Limb (tissue), 2 donors: Measurements from ENCODE around the gene PRMT2.

ENCODE experiments used
- DNase-seq, 2 donors: peaks; one replicate each; pipeline ENCODE4 v3.0.0-alpha.2; 2016; ENCODE audit errors: extremely low spot score in 2 of 2

Gene PRMT2

DNA sequence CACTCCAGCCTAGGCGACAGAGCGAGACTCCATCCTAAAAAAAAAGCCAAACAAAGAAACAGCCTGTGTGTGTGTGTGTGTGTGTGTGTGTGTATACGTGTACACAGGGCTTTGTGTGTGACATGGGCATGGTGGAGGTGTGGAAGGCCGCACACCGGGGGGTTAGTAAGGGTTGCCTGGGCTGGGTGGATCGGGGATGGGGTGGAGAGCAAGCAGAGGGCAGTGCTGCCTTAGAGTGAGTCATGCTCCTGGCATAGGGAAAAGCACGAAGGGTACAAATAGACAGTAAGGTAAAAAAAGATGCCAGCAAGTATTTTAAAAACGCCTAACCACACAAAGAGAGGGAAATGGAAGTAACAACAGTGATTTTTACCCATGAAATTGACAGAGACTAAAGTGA, 6.2 kb downstream of the PRMT2 start:
- DNase-seq = no peak

GRCh38 chr21:46643379-46644177, 8.1 kb downstream of the PRMT2 start:
- DNase-seq = no peak

- no peak for DNase-seq
Measured at GRCh38 chr21:46645840-46646239, 10.4 kb downstream of the PRMT2 start.

DNA sequence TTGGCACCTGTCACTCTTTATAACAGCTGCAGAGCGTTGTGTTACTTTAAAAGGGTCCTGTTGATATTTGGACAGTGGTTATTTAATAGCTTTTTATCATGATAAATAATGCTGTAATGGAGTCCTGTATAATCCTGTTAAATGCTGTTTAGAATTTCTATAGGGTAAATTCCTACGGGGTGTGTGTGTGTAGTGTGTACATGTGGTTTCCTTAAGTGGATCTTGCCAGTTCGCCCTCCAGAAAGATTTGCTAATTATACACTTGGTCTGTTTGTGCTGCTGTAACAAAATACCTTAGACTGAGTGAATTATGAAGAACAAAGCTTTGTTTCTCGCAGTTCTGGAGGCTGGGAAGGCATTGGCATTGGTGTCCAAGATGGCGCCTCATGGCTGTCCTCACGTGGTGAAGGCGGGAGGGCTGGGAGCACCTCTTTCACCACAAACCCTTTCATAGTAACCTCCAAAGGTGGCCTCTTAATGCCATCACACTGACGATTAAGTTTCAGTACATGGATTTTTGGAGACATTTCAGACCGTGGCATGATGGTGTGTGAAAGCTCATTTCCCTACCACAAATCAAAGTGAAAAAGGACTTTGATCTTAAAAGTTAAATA, 11.2 kb downstream of the PRMT2 start:
- no peak for DNase-seq

GRCh38 chr21:46648539-46648938, 13.1 kb downstream of the PRMT2 start:
- no peak for DNase-seq

DNA sequence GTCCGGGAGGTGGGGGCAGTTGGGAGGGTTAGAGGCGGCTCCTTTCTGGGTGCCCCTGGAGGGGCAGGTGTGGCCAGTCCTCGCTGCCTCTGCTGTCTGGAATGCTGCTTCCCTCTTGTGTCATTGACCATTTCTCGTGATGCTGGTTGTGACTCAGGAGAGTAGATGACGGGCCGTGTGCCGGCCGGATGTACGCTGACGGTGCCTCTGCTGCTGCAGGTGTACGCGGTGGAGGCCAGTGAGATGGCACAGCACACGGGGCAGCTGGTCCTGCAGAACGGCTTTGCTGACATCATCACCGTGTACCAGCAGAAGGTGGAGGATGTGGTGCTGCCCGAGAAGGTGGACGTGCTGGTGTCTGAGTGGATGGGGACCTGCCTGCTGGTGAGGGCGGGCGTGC, 13.9 kb downstream of the PRMT2 start:
- DNase-seq = no peak

GRCh38 chr21:46650476-46651098, 15.1 kb downstream of the PRMT2 start:
- no peak for DNase-seq

DNA sequence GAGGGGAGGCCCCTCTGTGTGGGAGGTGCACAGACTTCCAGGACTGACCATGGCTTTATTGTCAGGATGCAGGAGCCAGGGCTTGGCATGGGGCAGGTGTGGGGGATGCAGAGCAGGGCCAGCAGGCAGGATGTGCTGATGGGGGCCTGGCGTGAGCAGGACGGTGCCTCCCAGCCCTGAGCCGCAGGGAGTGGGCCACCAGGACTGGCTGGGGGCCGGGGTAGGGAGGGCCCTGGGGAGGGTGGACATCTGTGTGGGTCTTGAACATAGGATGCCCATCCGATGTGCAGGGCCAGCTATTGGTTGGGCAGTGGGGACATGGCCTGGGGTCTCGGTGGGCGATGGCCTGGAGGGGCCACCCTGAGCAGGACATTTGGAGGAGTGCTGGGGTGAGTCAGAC, 15.6 kb downstream of the PRMT2 start:
- no peak for DNase-seq

DNA sequence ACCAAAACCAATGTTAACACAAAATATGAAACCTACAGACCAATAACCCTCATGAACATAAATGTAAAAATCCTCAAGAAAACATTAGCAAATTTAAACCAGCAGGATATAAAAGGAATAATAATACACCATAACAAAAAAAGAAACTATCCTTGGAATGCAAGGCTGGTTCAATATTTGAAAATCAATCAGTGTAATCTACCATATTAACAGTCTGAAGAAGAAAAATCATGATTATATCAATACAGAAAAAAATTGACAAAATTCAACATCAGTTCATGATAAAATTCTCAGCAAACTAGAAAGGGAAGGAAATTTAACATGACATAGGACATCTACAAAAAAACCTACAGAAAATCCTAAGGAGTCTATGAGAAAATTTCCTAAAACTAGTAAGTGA, 19.8 kb downstream of the PRMT2 start:
- no peak for DNase-seq

GRCh38 chr21:46656820-46657219, 21.3 kb downstream of the PRMT2 start:
- DNase-seq = no peak

- DNase-seq = no peak
Measured at GRCh38 chr21:46660505-46660904, 25.0 kb downstream of the PRMT2 start.

GRCh38 chr21:46661211-46661625, 25.7 kb downstream of the PRMT2 start:
- peak; percentile 83 to 84 for DNase-seq

DNA sequence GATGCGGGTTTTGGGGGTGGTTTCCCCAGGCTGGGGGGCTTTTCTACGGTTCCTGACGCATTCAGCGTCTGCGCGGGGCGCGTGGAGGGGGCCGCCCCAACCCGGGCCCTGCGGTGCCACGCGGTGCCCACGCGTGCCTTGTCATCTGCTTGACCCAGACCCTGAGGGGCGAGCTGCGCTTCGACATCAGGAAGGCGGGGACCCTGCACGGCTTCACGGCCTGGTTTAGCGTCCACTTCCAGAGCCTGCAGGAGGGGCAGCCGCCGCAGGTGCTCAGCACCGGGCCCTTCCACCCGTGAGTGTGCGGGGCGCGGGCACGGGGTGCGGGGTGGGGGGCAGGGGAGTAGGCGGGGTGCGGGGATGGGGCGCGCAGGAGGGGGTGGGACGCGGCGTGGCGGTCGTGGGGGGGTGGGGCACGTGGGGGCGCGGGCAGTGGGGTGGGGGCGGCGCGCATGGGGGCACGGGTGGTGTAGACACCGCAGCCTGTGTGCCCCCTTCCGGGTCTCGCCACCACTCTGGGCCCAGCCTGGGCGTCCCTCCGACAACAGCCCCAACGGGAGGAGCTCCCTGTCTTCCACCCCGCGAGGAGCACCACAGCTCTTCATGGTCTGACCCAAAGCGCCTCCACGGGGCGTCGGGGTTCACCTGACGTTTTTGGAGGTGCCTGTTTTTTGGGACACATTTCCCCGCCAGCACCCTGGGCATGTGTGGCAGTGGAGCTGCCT, 26.3 kb downstream of the PRMT2 start:
- DNase-seq = no peak

GRCh38 chr21:46662367-46662654, 26.8 kb downstream of the PRMT2 start:
- no peak for DNase-seq

DNA sequence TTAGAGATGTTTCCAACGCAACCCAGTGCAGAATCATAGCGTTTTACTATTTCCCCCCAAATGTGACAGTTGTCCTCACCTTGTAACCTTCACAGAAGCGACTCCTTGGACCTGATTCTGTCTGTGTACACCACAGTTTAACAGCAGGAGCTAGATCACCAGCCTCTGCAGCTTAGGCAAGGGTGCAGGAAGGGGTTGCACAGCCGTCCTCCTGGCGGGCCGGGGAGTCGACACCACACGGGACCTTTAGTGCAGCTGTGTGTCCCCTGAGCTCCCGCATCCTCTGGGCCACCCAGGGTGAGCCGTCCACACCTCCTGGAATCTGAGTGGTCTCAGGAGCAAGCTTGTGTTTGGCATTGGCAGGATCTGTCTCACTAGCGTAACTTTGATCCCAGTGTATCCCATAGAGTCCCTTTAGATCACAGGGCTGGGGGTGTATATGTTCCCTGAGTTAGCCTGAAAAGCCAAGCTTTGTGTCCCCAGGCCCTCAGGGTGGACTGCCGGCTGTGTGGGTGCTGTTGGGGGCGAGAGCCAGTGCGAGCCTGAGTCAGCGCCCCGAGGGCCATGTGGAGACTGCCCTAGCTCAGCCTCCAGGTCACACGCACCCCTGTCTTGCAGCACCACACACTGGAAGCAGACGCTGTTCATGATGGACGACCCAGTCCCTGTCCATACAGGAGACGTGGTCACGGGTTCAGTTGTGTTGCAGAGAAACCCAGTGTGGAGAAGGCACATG, 27.5 kb downstream of the PRMT2 start:
- no peak for DNase-seq

GRCh38 chr21:46663754-46664153, 28.3 kb downstream of the PRMT2 start:
- no peak for DNase-seq

GRCh38 chr21:46664316-46664995, 29.0 kb downstream of the PRMT2 start:
- DNase-seq = no peak

GRCh38 chr21:46665566-46665965, 30.1 kb downstream of the PRMT2 start:
- DNase-seq = no peak

DNA sequence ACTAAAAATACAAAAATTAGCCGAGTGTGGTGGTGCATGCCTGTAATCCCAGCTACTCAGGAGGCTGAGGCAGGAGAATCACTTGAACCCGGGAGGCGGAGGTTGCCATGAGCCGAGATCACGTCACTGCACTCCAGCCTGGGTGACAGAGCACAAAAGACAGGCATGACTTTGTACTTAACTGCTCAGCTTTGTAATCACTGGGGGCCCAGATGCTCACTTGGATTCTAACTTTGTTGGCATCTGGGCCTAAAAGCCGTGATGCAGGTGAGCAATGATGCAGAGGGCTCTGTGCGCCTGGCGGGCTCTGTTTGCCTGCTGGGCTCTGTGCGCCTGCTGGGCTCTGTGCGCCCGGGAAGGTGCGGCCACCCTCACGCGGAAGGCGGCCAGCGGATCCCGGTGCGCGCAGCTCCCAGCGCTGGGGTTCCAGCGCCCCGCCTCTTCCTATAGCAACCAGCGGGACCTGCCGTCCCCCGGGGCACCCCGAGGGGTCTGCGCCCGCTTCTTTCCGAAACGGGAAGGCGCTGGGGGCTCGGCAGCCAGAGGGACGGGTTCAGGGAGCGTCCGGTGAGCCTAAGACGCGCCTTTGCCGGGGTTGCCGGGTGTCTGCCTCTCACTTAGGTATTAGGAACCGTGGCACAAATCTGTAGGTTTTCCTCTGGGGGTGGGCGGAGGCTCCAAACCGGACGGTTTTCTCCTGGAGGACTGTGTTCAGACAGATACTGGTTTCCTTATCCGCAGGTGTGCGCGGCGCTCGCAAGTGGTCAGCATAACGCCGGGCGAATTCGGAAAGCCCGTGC, 31.7 kb downstream of the PRMT2 start:
- DNase-seq = peak in 1 of 2 donors; percentile 51

GRCh38 chr21:46667741-46668380, 32.4 kb downstream of the PRMT2 start:
- peak; percentile 13 to 55 for DNase-seq
